ENCODE data around the gene WDR45. TPM values are rescaled to one million over a fixed set of nuclear protein-coding genes. Genes with fewer than 3 reads are reported as not detected.

Gene WDR45
- total RNA-seq, 1 donor from 2014 or later = 42.1 TPM

DNA sequence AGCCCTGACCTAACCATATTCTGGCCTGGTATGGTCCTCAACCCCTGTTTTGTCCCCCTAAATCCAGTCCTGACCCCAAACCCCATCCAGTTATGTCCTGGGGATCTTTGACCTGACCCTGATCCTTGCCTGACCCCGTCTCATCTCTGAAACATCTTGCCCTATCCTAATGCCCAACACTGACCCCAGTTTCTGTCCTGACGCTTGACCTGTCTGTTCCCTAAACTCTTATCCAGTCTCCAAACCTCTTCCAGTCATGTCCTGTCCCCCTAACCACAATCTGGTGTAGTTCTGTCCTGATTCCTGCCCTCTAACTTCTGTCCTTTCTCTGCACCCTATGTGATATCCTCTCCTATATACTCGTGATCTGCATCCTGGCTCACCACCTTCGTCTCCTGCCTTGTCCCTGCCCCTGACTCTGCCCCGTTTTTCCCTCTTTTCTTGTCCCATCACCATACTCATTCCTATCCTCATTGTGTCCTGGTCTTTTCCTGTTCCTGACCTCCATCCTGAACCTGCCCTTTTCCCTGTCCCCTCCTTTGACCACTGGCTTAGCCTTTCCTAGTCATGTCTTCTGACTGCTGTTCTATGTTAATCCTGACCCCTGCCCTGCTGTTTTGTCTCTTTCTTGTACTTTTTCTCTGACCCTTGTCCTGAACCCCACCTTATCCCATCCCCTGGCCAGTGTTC, 25.5 kb downstream of the WDR45 start:
- TF ChIP-seq, protein P1, sequence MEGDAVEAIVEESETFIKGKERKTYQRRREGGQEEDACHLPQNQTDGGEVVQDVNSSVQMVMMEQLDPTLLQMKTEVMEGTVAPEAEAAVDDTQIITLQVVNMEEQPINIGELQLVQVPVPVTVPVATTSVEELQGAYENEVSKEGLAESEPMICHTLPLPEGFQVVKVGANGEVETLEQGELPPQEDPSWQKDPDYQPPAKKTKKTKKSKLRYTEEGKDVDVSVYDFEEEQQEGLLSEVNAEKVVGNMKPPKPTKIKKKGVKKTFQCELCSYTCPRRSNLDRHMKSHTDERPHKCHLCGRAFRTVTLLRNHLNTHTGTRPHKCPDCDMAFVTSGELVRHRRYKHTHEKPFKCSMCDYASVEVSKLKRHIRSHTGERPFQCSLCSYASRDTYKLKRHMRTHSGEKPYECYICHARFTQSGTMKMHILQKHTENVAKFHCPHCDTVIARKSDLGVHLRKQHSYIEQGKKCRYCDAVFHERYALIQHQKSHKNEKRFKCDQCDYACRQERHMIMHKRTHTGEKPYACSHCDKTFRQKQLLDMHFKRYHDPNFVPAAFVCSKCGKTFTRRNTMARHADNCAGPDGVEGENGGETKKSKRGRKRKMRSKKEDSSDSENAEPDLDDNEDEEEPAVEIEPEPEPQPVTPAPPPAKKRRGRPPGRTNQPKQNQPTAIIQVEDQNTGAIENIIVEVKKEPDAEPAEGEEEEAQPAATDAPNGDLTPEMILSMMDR (IDR thresholded peaks at IDR 0.05; ENCODE audit: insufficient read depth, low read length, severe bottlenecking) = no peak
- DNase-seq (ENCODE audit: low read depth) = no peak
- H3K4me3 ChIP-seq (ENCODE audit: low read depth, low read length) = peak overlapping the region; percentile 48
- no peaks in the 10 kb centered on the region for H3K36me3 ChIP-seq (ENCODE audit: control insufficient read depth, insufficient read depth, low read length)
- no peaks in the 10 kb centered on the region for H3K27me3 ChIP-seq (ENCODE audit: control insufficient read depth, insufficient read depth, low read length)
- FAIRE-seq = peak; percentile 36

DNA sequence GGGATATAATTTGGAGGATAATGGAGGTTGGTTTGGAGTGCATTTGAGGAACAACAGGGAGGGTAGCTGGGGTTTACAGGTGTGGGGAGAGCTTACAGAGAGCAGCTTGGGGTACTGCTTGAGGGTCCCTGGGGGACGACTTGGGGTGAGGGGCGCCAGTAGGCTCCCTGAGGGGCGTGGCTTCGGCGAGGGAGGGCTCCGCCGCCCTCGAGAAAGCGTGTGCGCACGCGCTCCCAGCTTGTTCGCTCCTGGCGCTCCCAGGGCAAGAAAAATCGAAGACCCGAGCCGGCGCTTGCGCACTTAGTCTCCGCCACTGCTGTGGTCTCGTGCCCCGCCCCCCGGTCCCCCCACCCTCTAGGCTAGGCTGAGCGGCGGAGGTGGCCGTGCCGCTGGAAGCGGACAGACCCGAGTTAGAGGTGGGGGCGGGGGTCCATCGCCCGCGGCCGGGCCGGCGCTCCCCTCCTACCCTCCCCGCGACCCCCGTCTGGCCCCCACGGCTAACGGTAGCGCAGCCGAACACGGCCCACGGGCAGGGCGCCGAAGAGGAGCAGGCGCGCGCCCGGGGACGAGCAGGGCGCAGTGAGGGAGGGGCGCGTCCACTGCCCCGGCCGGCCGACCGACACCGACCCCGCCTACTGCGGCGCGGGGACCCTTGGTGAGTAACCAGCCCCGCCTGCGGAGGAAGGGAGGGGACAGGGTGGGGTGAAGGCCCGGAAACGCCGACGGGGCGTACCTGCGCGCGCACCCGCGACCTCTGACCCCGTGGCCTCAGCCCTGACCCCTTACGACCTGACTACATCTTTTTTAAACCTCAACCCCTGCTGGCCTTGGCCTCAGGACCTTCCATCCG, 26.2 kb downstream of the WDR45 start:
- TF ChIP-seq, protein P1 (IDR thresholded peaks at IDR 0.05; ENCODE audit: insufficient read depth, low read length, severe bottlenecking) = no peak
- no peaks in the 10 kb centered on the region for H3K36me3 ChIP-seq (ENCODE audit: control insufficient read depth, insufficient read depth, low read length)
- H3K27me3 ChIP-seq (ENCODE audit: control insufficient read depth, insufficient read depth, low read length) = no peaks in the 10 kb centered on the region
- H3K4me3 ChIP-seq (ENCODE audit: low read depth, low read length) = peak overlapping the region; percentile 48
- FAIRE-seq = no peak
- no peak for DNase-seq (ENCODE audit: low read depth)

DNA sequence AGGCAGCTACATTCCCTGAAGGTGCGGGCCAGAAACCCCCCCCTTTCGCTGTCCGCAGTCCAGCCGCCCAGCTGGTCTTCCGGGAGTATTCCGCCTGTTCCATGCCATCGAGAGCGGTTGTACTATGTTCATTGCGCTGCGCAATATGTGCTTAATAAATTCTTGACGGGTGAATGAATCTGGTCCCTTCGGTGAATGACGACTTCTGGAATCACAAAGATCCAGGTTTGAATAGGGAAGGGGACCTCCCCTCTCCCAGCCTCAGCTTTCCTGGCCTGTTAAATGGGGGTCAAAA, 35.8 kb downstream of the WDR45 start:
- FAIRE-seq = no peak
- no peak for DNase-seq (ENCODE audit: low read depth)
- peak overlapping the region; percentile 17 for H3K4me3 ChIP-seq (ENCODE audit: low read depth, low read length)
- TF ChIP-seq, protein P1 (IDR thresholded peaks at IDR 0.05; ENCODE audit: insufficient read depth, low read length, severe bottlenecking) = no peak
- peaks cover 5% of the 10 kb centered on the region for H3K36me3 ChIP-seq (ENCODE audit: control insufficient read depth, insufficient read depth, low read length)
- no peaks in the 10 kb centered on the region for H3K27me3 ChIP-seq (ENCODE audit: control insufficient read depth, insufficient read depth, low read length)

DNA sequence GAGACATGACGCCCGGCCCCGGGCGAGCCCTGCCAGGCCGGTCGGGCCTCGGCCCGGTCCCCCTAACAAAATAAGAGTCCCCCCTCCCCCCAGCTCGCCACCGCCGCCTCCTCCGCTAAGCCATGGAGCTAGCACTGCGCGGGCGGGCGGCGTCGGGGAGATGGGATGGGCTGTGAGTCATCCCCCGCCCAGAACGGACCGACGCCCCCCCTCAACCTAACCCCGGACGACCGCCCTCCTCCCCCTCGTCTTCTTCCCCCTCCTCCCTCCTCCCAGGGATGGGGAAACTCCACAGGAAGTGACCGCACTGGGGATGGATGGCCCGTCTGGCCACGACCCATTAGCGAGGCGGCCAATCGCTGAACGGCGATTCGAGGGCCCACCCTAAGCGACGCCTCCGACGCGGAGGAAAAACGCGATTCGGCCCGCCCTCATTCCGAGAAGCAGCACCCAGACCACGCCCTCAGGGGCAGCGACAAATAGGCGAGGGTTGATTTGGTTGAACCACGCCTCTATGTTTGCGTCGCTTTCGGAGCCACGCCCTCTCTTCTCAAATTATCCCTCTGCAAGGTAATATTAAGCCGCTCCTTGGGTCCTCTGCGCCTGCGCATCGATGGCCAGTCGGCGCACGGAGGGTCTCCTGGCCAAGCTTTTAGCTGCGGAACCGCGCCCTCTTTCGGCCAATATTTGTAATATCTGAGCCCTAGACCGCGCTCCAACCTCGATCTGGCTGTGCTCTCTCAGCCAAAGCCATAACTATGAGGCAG, 36.3 kb downstream of the WDR45 start, which contains the start of gene TFE3:
Gene TFE3, minus strand, starts transcription at position 138 of the 767 bp plus-strand sequence. Its CDS starts 131 bp downstream, at position 7.
- no peaks in the 10 kb centered on the region for H3K27me3 ChIP-seq (ENCODE audit: control insufficient read depth, insufficient read depth, low read length)
- peaks cover 9% of the 10 kb centered on the region for H3K36me3 ChIP-seq (ENCODE audit: control insufficient read depth, insufficient read depth, low read length)
- FAIRE-seq = peak; percentile 32
- peak; percentile 96 for DNase-seq (ENCODE audit: low read depth)
- TF ChIP-seq, protein P1 (IDR thresholded peaks at IDR 0.05; ENCODE audit: insufficient read depth, low read length, severe bottlenecking) = peak; percentile 59
- peak within 1 kb of the TSS; percentile 71 for H3K4me3 ChIP-seq (ENCODE audit: low read depth, low read length)

DNA sequence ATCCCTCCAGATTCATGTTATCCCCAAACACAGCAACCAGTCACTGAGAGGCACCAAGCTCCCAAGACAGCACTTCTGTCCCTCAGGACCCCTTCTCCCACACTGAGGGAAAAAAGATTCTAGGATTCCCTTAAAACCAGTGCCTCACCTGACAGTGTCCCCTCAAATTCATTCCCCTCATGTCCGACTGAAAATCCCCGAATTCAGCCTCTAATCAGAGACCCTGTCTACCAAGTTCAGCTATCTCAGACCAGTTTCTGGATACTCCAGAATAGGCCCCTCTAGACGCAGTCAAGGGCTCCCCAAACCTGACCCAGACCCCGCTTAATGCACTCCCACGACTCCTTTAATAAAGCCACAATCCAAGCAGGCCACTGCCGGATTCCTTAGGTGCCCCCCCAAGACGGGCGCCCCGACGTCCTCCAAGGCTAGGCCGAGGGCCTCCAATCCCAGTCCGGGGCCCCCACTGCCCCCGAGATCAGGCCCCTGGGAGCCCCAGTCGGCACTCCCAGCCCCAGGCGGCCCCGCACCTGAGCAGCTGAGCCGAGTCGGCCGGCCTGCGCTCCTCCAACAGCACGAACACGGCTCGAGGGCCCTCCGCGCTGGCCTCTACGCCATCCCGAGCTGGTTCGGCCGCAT, 37.0 kb downstream of the WDR45 start:
- DNase-seq (ENCODE audit: low read depth) = no peak
- peaks cover 13% of the 10 kb centered on the region for H3K36me3 ChIP-seq (ENCODE audit: control insufficient read depth, insufficient read depth, low read length)
- H3K27me3 ChIP-seq (ENCODE audit: control insufficient read depth, insufficient read depth, low read length) = no peaks in the 10 kb centered on the region
- TF ChIP-seq, protein P1 (IDR thresholded peaks at IDR 0.05; ENCODE audit: insufficient read depth, low read length, severe bottlenecking) = no peak
- H3K4me3 ChIP-seq (ENCODE audit: low read depth, low read length) = peak overlapping the region; percentile 71
- FAIRE-seq = no peak
